ENCODE measurements around the gene PDE8B.
"Not testable (repeated sequence)": the region's sequence is repeated elsewhere in the genome, so short reads cannot be mapped to it uniquely, and the experiment has no call there.

Gene PDE8B

DNA sequence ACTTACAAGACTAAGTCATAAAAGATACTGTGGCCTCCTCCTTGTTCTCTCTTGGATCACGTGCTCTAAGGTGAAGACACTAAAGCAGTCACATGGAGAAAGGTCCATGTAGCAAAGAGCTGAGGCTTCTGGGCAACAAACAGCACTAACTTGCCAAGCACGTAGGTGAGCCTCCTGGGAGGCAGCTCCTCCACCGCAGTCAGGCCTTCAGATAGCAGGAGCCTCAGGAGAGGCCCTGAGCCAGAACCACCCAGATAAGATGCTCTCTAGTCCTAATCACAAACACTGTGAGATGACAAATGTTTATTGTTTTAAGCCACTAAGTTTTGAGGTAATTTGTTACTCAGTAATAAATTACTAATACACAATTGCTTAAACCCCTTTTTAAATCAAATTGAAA lies 243.6 kb downstream of the PDE8B start:
- no peak for DNase-seq

DNA sequence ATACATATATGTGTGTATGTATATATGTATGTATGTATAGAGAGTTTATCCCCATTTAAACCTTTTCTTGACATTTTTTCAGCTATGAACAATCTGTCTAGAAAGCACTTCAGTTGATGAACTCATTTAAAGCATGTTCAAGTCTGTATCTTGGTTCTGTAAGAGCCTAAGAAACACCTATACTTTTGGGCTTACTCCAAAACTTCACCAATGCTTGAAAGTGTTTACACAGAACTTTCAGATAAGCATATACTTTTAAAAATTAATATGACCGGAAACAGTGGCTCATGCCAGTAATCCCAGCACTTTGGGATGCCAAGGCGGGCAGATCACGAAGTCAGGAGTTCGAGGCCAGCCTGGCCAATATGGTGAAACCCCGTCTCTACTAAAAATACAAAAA lies 250.8 kb downstream of the PDE8B start:
- no peak for DNase-seq

DNA sequence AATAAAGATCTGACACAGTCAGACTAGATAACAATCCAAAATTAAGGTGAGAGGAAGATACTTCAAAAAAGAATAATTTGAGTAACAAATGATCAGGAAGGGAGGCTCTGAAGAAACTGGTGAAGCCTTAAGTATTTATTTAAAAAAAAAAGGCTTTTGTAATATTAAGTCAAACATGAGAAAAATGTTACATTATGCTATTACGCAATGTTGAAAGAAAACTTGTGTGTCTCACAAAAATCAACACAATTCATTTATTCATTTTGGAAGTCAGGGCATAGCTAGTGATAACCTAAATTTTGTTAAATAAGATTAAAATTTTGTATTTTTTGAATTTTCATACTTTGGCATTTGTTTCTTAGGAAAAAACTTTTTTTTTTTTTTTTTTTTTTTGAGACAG lies 253.4 kb downstream of the PDE8B start:
- no peak for DNase-seq

DNA sequence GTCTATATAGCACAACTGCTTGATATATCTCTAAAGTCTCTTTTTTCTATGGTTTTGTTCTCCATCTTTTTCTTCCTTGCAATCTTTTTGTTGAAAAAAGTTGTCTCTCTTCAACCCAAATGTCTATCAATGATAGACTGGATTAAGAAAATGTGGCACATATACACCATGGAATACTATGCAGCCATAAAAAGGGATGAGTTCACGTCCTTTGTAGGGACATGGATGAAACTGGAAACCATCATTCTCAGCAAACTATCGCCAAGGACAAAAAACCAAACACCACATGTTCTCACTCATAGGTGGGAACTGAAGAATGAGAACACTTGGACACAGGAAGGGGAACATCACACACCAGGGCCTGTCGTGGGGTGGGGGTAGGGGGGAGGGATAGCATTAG lies 258.4 kb downstream of the PDE8B start:
- DNase-seq = not testable (repeated sequence)

DNA sequence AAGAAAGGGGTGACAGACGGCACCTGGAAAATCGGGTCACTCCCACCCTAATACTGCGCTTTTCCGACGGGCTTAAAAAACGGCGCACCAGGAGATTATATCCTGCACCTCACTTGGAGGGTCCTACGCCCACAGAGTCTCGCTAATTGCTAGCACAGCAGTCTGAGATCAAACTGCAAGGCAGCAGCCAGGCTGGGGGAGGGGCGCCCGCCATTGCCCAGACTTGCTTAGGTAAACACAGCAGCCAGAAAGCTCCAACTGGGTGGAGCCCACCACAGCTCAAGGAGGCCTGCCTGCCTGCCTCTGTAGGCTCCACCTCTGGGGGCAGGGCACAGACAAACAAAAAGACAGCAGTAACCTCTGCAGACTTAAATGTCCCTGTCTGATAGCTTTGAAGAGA lies 264.6 kb downstream of the PDE8B start:
- DNase-seq = not testable (repeated sequence)
